Subcutaneous adipose tissue (tissue), 4 donors: ENCODE data around the gene RNF149. TPM values are rescaled to one million over a fixed set of nuclear protein-coding genes. Genes with fewer than 3 reads are reported as not detected.

Source experiments
- CTCF ChIP-seq: fragments of 450-650 bp; IDR thresholded peaks from one replicate; pipeline ENCODE4 v1.5.1; 2016; ENCODE audit warnings: low read depth, mild to moderate bottlenecking, control low read depth, antibody characterized with exemption, moderate library complexity
- total RNA-seq, 4 donors: library from RNA; depleted of rRNA; stranded (reverse); fragments of >200 nt; gene quantifications; one replicate each; pipeline ENCODE4 v1.1.0, GENCODE V29; 2016

RNF149 gene
- total RNA-seq, 4 donors from 2014 or later, result 68.2 to 157 (median 84.5) TPM

- no peak for TF ChIP-seq CTCF
Measured at GRCh38 chr2:101291973-101292372, 16.5 kb downstream of the RNF149 start.

- TF ChIP-seq CTCF, result no peak
Measured at GRCh38 chr2:101290711-101291110, 17.8 kb downstream of the RNF149 start.

GRCh38 chr2:101287303-101287702 lies 21.2 kb downstream of the RNF149 start:
- TF ChIP-seq CTCF, result no peak

- no peak for TF ChIP-seq CTCF
Measured at GRCh38 chr2:101286684-101287083, 21.8 kb downstream of the RNF149 start.

- no peak for TF ChIP-seq CTCF
Measured at GRCh38 chr2:101282980-101283379, 25.5 kb downstream of the RNF149 start.

- TF ChIP-seq CTCF, result no peak
Measured at GRCh38 chr2:101281482-101281881, 27.0 kb downstream of the RNF149 start.

GRCh38 chr2:101278925-101279324 lies 29.6 kb downstream of the RNF149 start:
- TF ChIP-seq CTCF, result no peak
